Body of pancreas (tissue), 4 donors: Measurements from ENCODE around the gene PIGU.

Source experiments
- CTCF ChIP-seq, 7 experiments: fragments of 450-650 bp in 4 of 7; fragments of 200-600 bp in 3 of 7; sonication (generic) in 3 of 7; IDR thresholded peaks; one replicate each; pipeline ENCODE4 v1.5.1; 2016 to 2019; ENCODE audit warnings: antibody characterized with exemption in 7 of 7
- POLR2A ChIP-seq, 3 donors: fragments of 450-650 bp; IDR thresholded peaks; one replicate each; pipeline ENCODE4 v1.6.1; 2016; ENCODE audit warnings: antibody characterized with exemption in 3 of 3, mild to moderate bottlenecking in 2 of 3

DNA sequence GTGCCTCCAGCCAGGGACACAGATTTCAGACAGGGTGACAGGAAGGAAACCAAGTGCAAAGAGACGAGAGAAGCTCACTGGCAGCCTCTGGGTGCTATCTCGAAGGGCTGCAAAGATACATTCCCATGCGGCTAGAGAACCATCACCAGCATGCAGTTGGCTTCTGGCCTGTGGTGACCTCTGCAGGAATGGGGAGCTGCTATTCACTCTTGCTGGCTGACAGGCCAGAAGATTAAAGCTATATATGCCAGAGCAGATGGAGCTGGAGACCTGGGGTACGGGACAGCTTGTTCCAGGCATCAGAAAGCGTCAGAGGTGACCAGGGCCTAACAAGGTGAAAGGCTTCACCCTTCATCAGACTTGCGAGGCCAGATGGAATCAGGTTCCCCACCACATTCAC lies 98.4 kb downstream of the PIGU start:
- TF ChIP-seq POLR2A (IDR thresholded peaks at IDR 0.05) (no peak), CTCF (IDR thresholded peaks at IDR 0.05) (no peak)
